HepG2 (cell line): Measurements from ENCODE around the gene VAMP2. TPM values are rescaled to one million over a fixed set of nuclear protein-coding genes. Genes with fewer than 3 reads are reported as not detected.

Source experiments
- CC2D1A ChIP-seq: sonication (generic); formaldehyde crosslinking; IDR thresholded peaks from 2 replicates; pipeline ENCODE4 v1.8.1; 2023; ENCODE audit warnings: mild to moderate bottlenecking, missing genetic modification reagents
- DPF2 ChIP-seq: sonication (generic); formaldehyde crosslinking; IDR thresholded peaks from 2 replicates; pipeline ENCODE4 v1.4.0; 2020; ENCODE audit warnings: mild to moderate bottlenecking, low read depth, missing genetic modification reagents, borderline replicate concordance
- FOXJ3 ChIP-seq: sonication (generic); formaldehyde crosslinking; IDR thresholded peaks from 2 replicates; pipeline ENCODE4 v1.4.0; 2020; ENCODE audit warnings: missing genetic modification reagents, mild to moderate bottlenecking, borderline replicate concordance
- KAT8 ChIP-seq: IDR thresholded peaks from 2 replicates; pipeline ENCODE4 v1.6.1; 2016; ENCODE audit warnings: missing genetic modification reagents, missing compliant biosample characterization
- KLF6 ChIP-seq: IDR thresholded peaks from 2 replicates; pipeline ENCODE4 v1.8.0; 2016; ENCODE audit warnings: missing biosample characterization, missing genetic modification reagents
- MTF2 ChIP-seq: sonication (generic); formaldehyde crosslinking; IDR thresholded peaks from 2 replicates; pipeline ENCODE4 v1.5.0; 2020; ENCODE audit warnings: missing genetic modification reagents, borderline replicate concordance
- NBN ChIP-seq: fragments of 450-650 bp; conservative IDR thresholded peaks from 2 replicates; pipeline ENCODE4 v1.6.1; 2017
- NFIB ChIP-seq: sonication (generic); formaldehyde crosslinking; IDR thresholded peaks from 2 replicates; pipeline ENCODE4 v1.9.0; 2021; ENCODE audit warnings: missing genetic modification reagents, mild to moderate bottlenecking, borderline replicate concordance
- PRPF4 ChIP-seq: fragments of 200-400 bp; formaldehyde crosslinking; IDR thresholded peaks from 2 replicates; pipeline ENCODE4 v1.6.1; 2016; ENCODE audit warnings: low read length, low read depth; ENCODE audit not compliant: poor library complexity, severe bottlenecking
- RFXAP ChIP-seq: sonication (generic); formaldehyde crosslinking; IDR thresholded peaks from 2 replicates; pipeline ENCODE4 v1.4.0; 2020; ENCODE audit warnings: missing genetic modification reagents, borderline replicate concordance
- SCMH1 ChIP-seq: sonication (generic); formaldehyde crosslinking; IDR thresholded peaks from 2 replicates; pipeline ENCODE4 v1.9.0; 2021; ENCODE audit warnings: missing genetic modification reagents, mild to moderate bottlenecking, borderline replicate concordance
- SP4 ChIP-seq: sonication (generic); formaldehyde crosslinking; IDR thresholded peaks from 2 replicates; pipeline ENCODE4 v1.8.1; 2023; ENCODE audit warnings: mild to moderate bottlenecking, missing genetic modification reagents
- STAG1 ChIP-seq: sonication (generic); formaldehyde crosslinking; IDR thresholded peaks from 2 replicates; pipeline ENCODE4 v1.4.0; 2020; ENCODE audit warnings: missing genetic modification reagents
- TCF7L2 ChIP-seq: IDR thresholded peaks from 2 replicates; pipeline ENCODE4 v1.6.1; 2011; ENCODE audit warnings: mild to moderate bottlenecking, low read depth, low read length, moderate library complexity
- ZFP36L1 ChIP-seq: sonication (generic); formaldehyde crosslinking; IDR thresholded peaks from 2 replicates; pipeline ENCODE4 v1.8.0; 2022; ENCODE audit warnings: mild to moderate bottlenecking, missing genetic modification reagents, moderate library complexity
- ZNF180 ChIP-seq: sonication (generic); formaldehyde crosslinking; IDR thresholded peaks from 2 replicates; pipeline ENCODE4 v1.4.0; 2020; ENCODE audit warnings: low read depth, missing genetic modification reagents, borderline replicate concordance
- ZNF331 ChIP-seq: sonication (generic); formaldehyde crosslinking; IDR thresholded peaks from 2 replicates; pipeline ENCODE4 v1.4.0; 2020; ENCODE audit warnings: missing genetic modification reagents
- ZNF546 ChIP-seq: sonication (generic); formaldehyde crosslinking; conservative IDR thresholded peaks from 2 replicates; pipeline ENCODE4 v1.8.1; 2023; ENCODE audit warnings: mild to moderate bottlenecking, missing genetic modification reagents
- ZSCAN12 ChIP-seq: sonication (generic); formaldehyde crosslinking; IDR thresholded peaks from 2 replicates; pipeline ENCODE4 v1.9.0; 2021; ENCODE audit warnings: mild to moderate bottlenecking, missing genetic modification reagents
- polyA plus RNA-seq, 8 experiments: library from polyadenylated mRNA; depleted of rRNA in 3 of 8; stranded (reverse) in 7 of 8; unstranded in 1 of 8; fragments of >200 nt; fragmentation: Illumina TruSeq in 4 of 8; extraction: Trizol in 4 of 8; gene quantifications; 2 replicates each; pipeline versions ENCODE4 v1.2.1 to v1.2.3, GENCODE V29; 2011 to 2016; ENCODE audit warnings: low read depth in 4 of 8, missing spikeins in 1 of 8, mixed read lengths in 1 of 8; ENCODE audit not compliant: insufficient read depth in 1 of 8
- total RNA-seq, 5 experiments: library from RNA; depleted of rRNA; stranded (reverse); fragments of >200 nt; fragmentation: Illumina TruSeq; extraction: Trizol; gene quantifications; 2 replicates each; pipeline ENCODE4 v1.2.3, GENCODE V29; 2016; ENCODE audit warnings: low read depth in 1 of 5
- TF ChIP-seq, protein P1 (sequence below), 2 experiments: sonication (generic) in 1 of 2; formaldehyde crosslinking in 1 of 2; IDR thresholded peaks; 2 replicates each; pipeline versions ENCODE4 v1.4.0 to v1.6.1; 2018 to 2020; ENCODE audit warnings: missing genetic modification reagents in 2 of 2, borderline replicate concordance in 1 of 2, low read depth in 1 of 2, mild to moderate bottlenecking in 1 of 2, missing biosample characterization in 1 of 2
- TF ChIP-seq, protein P2 (sequence below): sonication (generic); formaldehyde crosslinking; IDR thresholded peaks from 2 replicates; pipeline ENCODE4 v1.5.1; 2020; ENCODE audit warnings: mild to moderate bottlenecking, missing genetic modification reagents, borderline replicate concordance
- TF ChIP-seq, protein P3 (sequence below): sonication (generic); formaldehyde crosslinking; IDR thresholded peaks from 2 replicates; pipeline ENCODE4 v1.5.0; 2020; ENCODE audit warnings: missing genetic modification reagents
- TF ChIP-seq, protein P4 (sequence below): sonication (generic); formaldehyde crosslinking; IDR thresholded peaks from 2 replicates; pipeline ENCODE4 v1.5.0; 2020; ENCODE audit warnings: mild to moderate bottlenecking, missing genetic modification reagents, moderate library complexity

Gene VAMP2
- total and polyA plus RNA-seq, 2 of the 13 experiments (the other 11 are each of a cell fraction or from before 2014, with no cell fraction given), result 3.9 to 17.2 TPM

DNA sequence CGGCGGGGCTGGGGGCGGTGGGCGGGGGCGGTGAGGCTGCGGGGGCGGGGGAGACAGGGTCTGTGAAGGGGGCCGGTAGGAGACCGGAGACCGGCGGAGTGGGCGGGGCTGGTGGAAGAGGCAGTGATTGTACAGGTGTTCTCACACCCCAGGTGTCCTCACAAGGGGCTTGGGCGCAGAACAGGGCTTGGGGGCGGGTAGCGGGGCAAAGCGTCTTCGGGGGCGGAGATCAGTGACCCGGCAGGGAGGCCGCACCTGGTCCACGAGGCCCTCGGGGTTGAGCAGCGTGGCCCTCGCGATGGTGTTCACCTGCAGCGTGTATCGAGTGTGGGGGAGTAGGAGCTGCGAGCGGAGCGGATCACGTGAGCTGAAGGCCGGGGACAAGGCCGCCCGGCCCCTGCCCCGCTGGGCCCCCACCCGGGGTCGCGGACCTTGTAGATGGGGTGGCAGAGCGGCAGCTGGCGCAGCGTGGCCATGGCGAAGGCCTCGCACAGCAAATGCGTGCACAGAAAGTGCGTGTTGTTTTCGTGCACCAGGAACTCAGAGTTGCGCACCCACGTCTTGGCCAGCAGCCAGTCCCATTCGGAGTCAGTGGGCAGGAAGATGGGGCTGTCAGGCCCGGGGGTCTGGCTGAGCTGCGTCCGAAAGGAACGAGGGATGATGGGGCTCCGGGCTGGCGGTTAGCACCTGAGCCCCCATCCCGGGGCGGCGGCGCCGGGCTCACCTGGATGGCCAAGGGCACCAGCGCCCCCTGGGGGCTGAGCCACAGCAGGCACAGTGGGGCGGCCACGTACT, 52.9 kb downstream of the VAMP2 start (continued):
- TF ChIP-seq, protein P1, sequence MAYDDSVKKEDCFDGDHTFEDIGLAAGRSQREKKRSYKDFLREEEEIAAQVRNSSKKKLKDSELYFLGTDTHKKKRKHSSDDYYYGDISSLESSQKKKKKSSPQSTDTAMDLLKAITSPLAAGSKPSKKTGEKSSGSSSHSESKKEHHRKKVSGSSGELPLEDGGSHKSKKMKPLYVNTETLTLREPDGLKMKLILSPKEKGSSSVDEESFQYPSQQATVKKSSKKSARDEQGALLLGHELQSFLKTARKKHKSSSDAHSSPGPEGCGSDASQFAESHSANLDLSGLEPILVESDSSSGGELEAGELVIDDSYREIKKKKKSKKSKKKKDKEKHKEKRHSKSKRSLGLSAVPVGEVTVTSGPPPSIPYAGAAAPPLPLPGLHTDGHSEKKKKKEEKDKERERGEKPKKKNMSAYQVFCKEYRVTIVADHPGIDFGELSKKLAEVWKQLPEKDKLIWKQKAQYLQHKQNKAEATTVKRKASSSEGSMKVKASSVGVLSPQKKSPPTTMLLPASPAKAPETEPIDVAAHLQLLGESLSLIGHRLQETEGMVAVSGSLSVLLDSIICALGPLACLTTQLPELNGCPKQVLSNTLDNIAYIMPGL (CRISPR knock-in tag; IDR thresholded peaks at IDR 0.05; ENCODE audit: borderline replicate concordance in 1 of 2, low read depth in 1 of 2), result peak; percentile 41 to 72; a peak in 2 of 4 replicates
- TF ChIP-seq ZNF546 (no peak), ZFP36L1 (CRISPR knock-in tag) (no peak), KAT8 (no peak), NFIB (CRISPR knock-in tag) (no peak), DPF2 (CRISPR knock-in tag) (no peak), SCMH1 (CRISPR knock-in tag) (no peak), KLF6 (CRISPR knock-in tag) (no peak), ZNF180 (CRISPR knock-in tag) (no peak), NBN (no peak), TCF7L2 (no peak), PRPF4 (no peak), MTF2 (CRISPR knock-in tag) (0 out of 2 replicates have a peak, but pooled peaks have one; percentile 72), ZNF331 (no peak), FOXJ3 (CRISPR knock-in tag) (no peak), RFXAP (CRISPR knock-in tag) (0 out of 2 replicates have a peak, but pooled peaks have one; percentile 24), STAG1 (CRISPR knock-in tag) (peak; percentile 69), CC2D1A (CRISPR knock-in tag) (no peak), SP4 (CRISPR knock-in tag) (no peak), ZSCAN12 (no peak)
- TF ChIP-seq, protein P2, sequence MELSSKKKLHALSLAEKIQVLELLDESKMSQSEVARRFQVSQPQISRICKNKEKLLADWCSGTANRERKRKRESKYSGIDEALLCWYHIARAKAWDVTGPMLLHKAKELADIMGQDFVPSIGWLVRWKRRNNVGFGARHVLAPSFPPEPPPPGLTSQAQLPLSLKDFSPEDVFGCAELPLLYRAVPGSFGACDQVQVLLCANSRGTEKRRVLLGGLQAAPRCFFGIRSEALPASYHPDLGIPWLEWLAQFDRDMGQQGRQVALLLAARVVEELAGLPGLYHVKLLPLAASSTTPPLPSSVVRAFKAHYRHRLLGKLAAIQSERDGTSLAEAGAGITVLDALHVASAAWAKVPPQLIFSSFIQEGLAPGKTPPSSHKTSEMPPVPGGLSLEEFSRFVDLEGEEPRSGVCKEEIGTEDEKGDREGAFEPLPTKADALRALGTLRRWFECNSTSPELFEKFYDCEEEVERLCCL (CRISPR knock-in tag), result no peak
- TF ChIP-seq, protein P3, sequence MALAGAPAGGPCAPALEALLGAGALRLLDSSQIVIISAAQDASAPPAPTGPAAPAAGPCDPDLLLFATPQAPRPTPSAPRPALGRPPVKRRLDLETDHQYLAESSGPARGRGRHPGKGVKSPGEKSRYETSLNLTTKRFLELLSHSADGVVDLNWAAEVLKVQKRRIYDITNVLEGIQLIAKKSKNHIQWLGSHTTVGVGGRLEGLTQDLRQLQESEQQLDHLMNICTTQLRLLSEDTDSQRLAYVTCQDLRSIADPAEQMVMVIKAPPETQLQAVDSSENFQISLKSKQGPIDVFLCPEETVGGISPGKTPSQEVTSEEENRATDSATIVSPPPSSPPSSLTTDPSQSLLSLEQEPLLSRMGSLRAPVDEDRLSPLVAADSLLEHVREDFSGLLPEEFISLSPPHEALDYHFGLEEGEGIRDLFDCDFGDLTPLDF (CRISPR knock-in tag), result no peak
- TF ChIP-seq, protein P4, sequence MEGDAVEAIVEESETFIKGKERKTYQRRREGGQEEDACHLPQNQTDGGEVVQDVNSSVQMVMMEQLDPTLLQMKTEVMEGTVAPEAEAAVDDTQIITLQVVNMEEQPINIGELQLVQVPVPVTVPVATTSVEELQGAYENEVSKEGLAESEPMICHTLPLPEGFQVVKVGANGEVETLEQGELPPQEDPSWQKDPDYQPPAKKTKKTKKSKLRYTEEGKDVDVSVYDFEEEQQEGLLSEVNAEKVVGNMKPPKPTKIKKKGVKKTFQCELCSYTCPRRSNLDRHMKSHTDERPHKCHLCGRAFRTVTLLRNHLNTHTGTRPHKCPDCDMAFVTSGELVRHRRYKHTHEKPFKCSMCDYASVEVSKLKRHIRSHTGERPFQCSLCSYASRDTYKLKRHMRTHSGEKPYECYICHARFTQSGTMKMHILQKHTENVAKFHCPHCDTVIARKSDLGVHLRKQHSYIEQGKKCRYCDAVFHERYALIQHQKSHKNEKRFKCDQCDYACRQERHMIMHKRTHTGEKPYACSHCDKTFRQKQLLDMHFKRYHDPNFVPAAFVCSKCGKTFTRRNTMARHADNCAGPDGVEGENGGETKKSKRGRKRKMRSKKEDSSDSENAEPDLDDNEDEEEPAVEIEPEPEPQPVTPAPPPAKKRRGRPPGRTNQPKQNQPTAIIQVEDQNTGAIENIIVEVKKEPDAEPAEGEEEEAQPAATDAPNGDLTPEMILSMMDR, result peak; percentile 90
